Endothelial cell of umbilical vein (primary cell): ENCODE results near the gene PBX3. TPM values are rescaled to one million over a fixed set of nuclear protein-coding genes. Genes with fewer than 3 reads are reported as not detected.

Source experiments
- BruUV-seq: library from RNA; stranded (reverse); fragments of 400-500 nt; replicated peaks from 2 replicates; lab custom pipeline; 2021; lab: Mats Ljungman, UMichigan
- CTCF ChIA-PET: fragments of 300-600, 350-600 bp; sonication (Branson Sonifier 250); formaldehyde crosslinking; loops from one replicate; lab custom pipeline; 2021; ENCODE audit warnings: antibody characterized with exemption, inconsistent platforms; lab: Charles Lee
- POLR2A ChIA-PET: fragments of 300-600, 350-600 bp; sonication (Branson Sonifier 250); formaldehyde crosslinking; loops from one replicate; lab custom pipeline; 2021; ENCODE audit warnings: antibody characterized with exemption, inconsistent platforms; lab: Charles Lee
- DNase-seq: peaks from one replicate; pipeline ENCODE4 v3.0.0-alpha.2; 2011; ENCODE audit warnings: low read depth, low spot score
- FAIRE-seq: peaks from 2 replicates; lab custom pipeline; 2011; peaks lifted over from hg19 to GRCh38; lab: Jason Lieb, UNC
- H2AFZ ChIP-seq: 2 replicates; pipeline ENCODE4 v1.6.0; 2012; ENCODE audit warnings: low read depth, low read length, control low read depth, inconsistent platforms
- H3K27ac ChIP-seq: 2 replicates; pipeline ENCODE4 v1.5.1; 2011; ENCODE audit warnings: low read depth, mild to moderate bottlenecking, control low read depth, low read length, moderate library complexity; ENCODE audit not compliant: insufficient read depth
- H3K27me3 ChIP-seq, 2 experiments: 2 replicates each; pipeline versions ENCODE4 v1.6.0 to v1.6.1; 2011; ENCODE audit warnings: low read length in 2 of 2, mixed read lengths in 1 of 2; ENCODE audit not compliant: control insufficient read depth in 2 of 2, insufficient read depth in 2 of 2
- H3K36me3 ChIP-seq, 2 experiments: 2 replicates in 1 of 2; 3 replicates in 1 of 2; pipeline ENCODE4 v1.5.1; 2011; ENCODE audit warnings: low read length in 2 of 2, mild to moderate bottlenecking in 1 of 2, moderate library complexity in 1 of 2; ENCODE audit not compliant: control insufficient read depth in 2 of 2, insufficient read depth in 2 of 2; ENCODE audit errors: extremely low read depth in 1 of 2
- H3K4me1 ChIP-seq: 3 replicates; pipeline ENCODE4 v1.5.1; 2011; ENCODE audit warnings: mild to moderate bottlenecking, low read length; ENCODE audit not compliant: control insufficient read depth, insufficient read depth; ENCODE audit errors: extremely low read depth
- H3K4me2 ChIP-seq: 2 replicates; pipeline ENCODE4 v1.6.1; 2011; ENCODE audit warnings: low read length, control low read depth, mixed read lengths; ENCODE audit not compliant: insufficient read depth
- H3K4me3 ChIP-seq, 3 experiments: fragments of 200-600 bp in 1 of 3; sonication (generic), shearing (Covaris generic) in 1 of 3; replicated peaks in 1 of 3; 2 replicates each; pipeline ENCODE4 v1.5.1; 2011 to 2016; ENCODE audit warnings: control low read depth in 3 of 3, low read length in 3 of 3, mild to moderate bottlenecking in 2 of 3, inconsistent platforms in 1 of 3, low read depth in 1 of 3, moderate library complexity in 1 of 3; ENCODE audit not compliant: insufficient read depth in 1 of 3
- H3K79me2 ChIP-seq: 2 replicates; pipeline ENCODE4 v1.6.0; 2012; ENCODE audit warnings: low read length, inconsistent platforms; ENCODE audit not compliant: control insufficient read depth, insufficient read depth
- H3K9ac ChIP-seq: replicated peaks from 2 replicates; pipeline ENCODE3; 2011; ENCODE audit warnings: low read length, control low read depth; ENCODE audit not compliant: insufficient read depth; ENCODE audit errors: extremely low read depth
- H3K9me1 ChIP-seq: replicated peaks from 3 replicates; pipeline ENCODE4 v1.6.0; 2011; ENCODE audit warnings: mild to moderate bottlenecking, low read length; ENCODE audit not compliant: control insufficient read depth, insufficient read depth; ENCODE audit errors: extremely low read depth
- H3K9me3 ChIP-seq: replicated peaks from 2 replicates; pipeline ENCODE4 v1.5.1; 2012; ENCODE audit warnings: low read length, inconsistent platforms; ENCODE audit not compliant: control insufficient read depth, insufficient read depth
- H4K20me1 ChIP-seq: replicated peaks from 2 replicates; pipeline ENCODE3; 2011; ENCODE audit warnings: mild to moderate bottlenecking, low read length; ENCODE audit not compliant: control insufficient read depth, insufficient read depth; ENCODE audit errors: extremely low read depth
- CTCF ChIP-seq, 2 donors: IDR thresholded peaks; 1 replicate in 1 of 2; 2 replicates in 1 of 2; pipeline ENCODE4 v1.5.1; 2011; ENCODE audit warnings: low read length in 2 of 2, mild to moderate bottlenecking in 2 of 2, moderate library complexity in 2 of 2, control low read depth in 1 of 2, inconsistent platforms in 1 of 2, low read depth in 1 of 2; ENCODE audit not compliant: insufficient read depth in 1 of 2; ENCODE audit errors: extremely low read depth in 1 of 2
- EZH2 ChIP-seq: IDR thresholded peaks from 2 replicates; pipeline ENCODE4 v1.6.1; 2012; ENCODE audit warnings: borderline replicate concordance, low read depth, mild to moderate bottlenecking, moderate library complexity, low read length, inconsistent platforms; ENCODE audit not compliant: severe bottlenecking
- FOS ChIP-seq: IDR thresholded peaks from 2 replicates; pipeline ENCODE4 v1.6.1; 2011; ENCODE audit warnings: mild to moderate bottlenecking, low read length, moderate library complexity, borderline replicate concordance; ENCODE audit not compliant: insufficient read depth
- GATA2 ChIP-seq: IDR thresholded peaks from 2 replicates; pipeline ENCODE4 v1.7.0; 2011; ENCODE audit warnings: low read depth, mild to moderate bottlenecking, moderate library complexity, mixed read lengths, low read length; ENCODE audit not compliant: insufficient read length, insufficient read depth
- JUN ChIP-seq: IDR thresholded peaks from 2 replicates; pipeline ENCODE4 v1.6.1; 2011; ENCODE audit warnings: borderline replicate concordance, low read depth; ENCODE audit not compliant: insufficient read length, insufficient read depth
- MYC ChIP-seq: IDR thresholded peaks from one replicate; pipeline ENCODE4 v1.6.1; 2011; ENCODE audit warnings: mild to moderate bottlenecking, low read depth, low read length
- POLR2A ChIP-seq: IDR thresholded peaks from 2 replicates; pipeline ENCODE4 v1.6.1; 2012; ENCODE audit warnings: low read depth, mild to moderate bottlenecking, control low read depth, low read length
- POLR2AphosphoS5 ChIP-seq: IDR thresholded peaks from 2 replicates; pipeline ENCODE4 v1.6.1; 2012; ENCODE audit warnings: low read depth, mild to moderate bottlenecking, control low read depth, low read length, moderate library complexity; ENCODE audit not compliant: insufficient read depth
- dilution Hi-C: fragments of 300-500 bp; cut with MboI; formaldehyde crosslinking; loops from one replicate; pipeline ENCODE4 v1.15.0; 2019; ENCODE audit warnings: low sequenced_read_pairs; ENCODE audit not compliant: extremely low pct_ligation_motif_present
- intact Hi-C: fragments of 100-400 bp; cut with micrococcal nuclease; formaldehyde crosslinking; loops from one replicate; pipeline ENCODE4 v1.10.0; 2022
- polyA plus RNA-seq, 4 experiments: library from polyadenylated mRNA; depleted of rRNA in 3 of 4; stranded (reverse) in 3 of 4; unstranded in 1 of 4; fragments of >200 nt; gene quantifications; 2 replicates each; pipeline versions ENCODE4 v1.2.1 to v1.2.3, GENCODE V29; 2011 to 2012; ENCODE audit warnings: missing spikeins in 1 of 4
- total RNA-seq: library from RNA; stranded (reverse); gene quantifications from 2 replicates; pipeline ENCODE4 v1.2.3, GENCODE V29; 2021
- TF ChIP-seq, protein P1 (sequence below): IDR thresholded peaks from 2 replicates; pipeline ENCODE4 v1.6.1; 2011; ENCODE audit not compliant: insufficient read depth, insufficient read length

The PBX3 gene
- total and polyA plus RNA-seq, 2 donors (not counting 3 experiments of a cell fraction or from before 2014, with no cell fraction given), result 18.8 to 42.0 TPM

DNA sequence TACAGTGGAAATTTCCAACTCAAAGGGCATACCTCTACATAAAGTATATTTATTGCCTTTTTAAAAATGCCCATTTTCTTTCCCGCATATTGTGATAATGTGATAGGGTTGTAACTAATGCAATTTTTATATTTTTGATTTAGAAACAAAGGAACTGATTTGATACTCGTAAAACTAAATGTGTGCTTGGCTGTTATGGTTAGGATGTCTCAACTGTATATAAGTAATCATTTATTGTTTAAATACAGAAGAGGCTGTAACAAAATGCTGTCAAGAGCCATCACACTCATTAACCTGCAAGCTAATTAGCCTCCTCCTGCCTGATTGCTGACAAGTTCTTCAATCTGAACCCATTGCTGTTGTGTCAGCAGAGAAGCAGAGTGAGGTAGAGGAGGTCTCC is 149.2 kb downstream of the PBX3 start:
- no TSS peak for BruUV-seq
- intact Hi-C loops, result no loop called here
- no peak for FAIRE-seq

More for the DNA sequence above, 149.2 kb downstream of the PBX3 start:
- H3K36me3 ChIP-seq, result no peaks in the 10 kb centered on the region
- dilution Hi-C loops, result no loop called here
- ChIA-PET CTCF (no interaction called here), POLR2A (no interaction called here)
- no peak overlapping the region for H2AFZ ChIP-seq
- no peak overlapping the region for H3K4me3 ChIP-seq
- H3K27me3 ChIP-seq, result no peaks in the 10 kb centered on the region
- H3K79me2 ChIP-seq, result peaks cover 14% of the 10 kb centered on the region
- no peak for DNase-seq
- H4K20me1 ChIP-seq, result no peaks in the 10 kb centered on the region
- no peak for TF ChIP-seq FOS
- TF ChIP-seq, protein P1, sequence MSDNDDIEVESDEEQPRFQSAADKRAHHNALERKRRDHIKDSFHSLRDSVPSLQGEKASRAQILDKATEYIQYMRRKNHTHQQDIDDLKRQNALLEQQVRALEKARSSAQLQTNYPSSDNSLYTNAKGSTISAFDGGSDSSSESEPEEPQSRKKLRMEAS, result no peak
- no peak for TF ChIP-seq MYC
- no peak for TF ChIP-seq CTCF (IDR thresholded peaks at IDR 0.05; ENCODE audit: extremely low read depth in 1 of 2, insufficient read depth in 1 of 2, low read depth in 1 of 2, low read length in 2 of 2)
- no peak for TF ChIP-seq POLR2AphosphoS5
- no peak for TF ChIP-seq EZH2
- TF ChIP-seq GATA2, result no peak
- TF ChIP-seq POLR2A, result no peak
- no peak for TF ChIP-seq JUN
- H3K4me1 ChIP-seq, result no peaks in the 10 kb centered on the region
- H3K9me3 ChIP-seq, result no peaks in the 10 kb centered on the region
- H3K4me2 ChIP-seq, result no peak overlapping the region
- H3K27ac ChIP-seq, result no peak overlapping the region
- no peaks in the 10 kb centered on the region for H3K9me1 ChIP-seq
- H3K9ac ChIP-seq, result no peak overlapping the region
